SK-N-SH treated with all-trans-retinoic acid at 6 μM for 48 hours (cell line): ENCODE results near the gene PDE4B.
"Not testable (repeated sequence)": the region's sequence is repeated elsewhere in the genome, so short reads cannot be mapped to it uniquely, and the experiment has no call there.

ENCODE experiments used
- ATAC-seq: fragments of 200-7000 bp; cut with Tn5 transposase; 3 replicates; pipeline ENCODE4 v1.9.1; 2020; ENCODE audit warnings: mild to moderate bottlenecking, moderate library complexity
- ARNTL ChIP-seq: fragments of 450-650 bp; formaldehyde crosslinking; IDR thresholded peaks from 2 replicates; pipeline ENCODE4 v1.5.0; 2020; ENCODE audit warnings: low read depth, mild to moderate bottlenecking, moderate library complexity, borderline replicate concordance
- BACH2 ChIP-seq: fragments of 250-450 bp; sonication (Bioruptor Pico); IDR thresholded peaks from 2 replicates; pipeline ENCODE4 v1.9.0; 2021; ENCODE audit warnings: mild to moderate bottlenecking, borderline replicate concordance
- CSDC2 ChIP-seq: fragments of 250-450 bp; sonication (Bioruptor Pico); IDR thresholded peaks from 2 replicates; pipeline ENCODE4 v1.5.0; 2020; ENCODE audit warnings: mild to moderate bottlenecking, moderate library complexity
- ESRRG ChIP-seq: fragments of 250-450 bp; sonication (Bioruptor Pico); IDR thresholded peaks from 2 replicates; pipeline ENCODE4 v1.6.1; 2021; ENCODE audit warnings: mild to moderate bottlenecking
- GLIS3 ChIP-seq: fragments of 250-450 bp; sonication (Bioruptor Pico); IDR thresholded peaks from 2 replicates; pipeline ENCODE4 v1.5.0; 2020; ENCODE audit warnings: mild to moderate bottlenecking, moderate library complexity
- PPARA ChIP-seq: fragments of 250-450 bp; sonication (Bioruptor Pico); IDR thresholded peaks from 2 replicates; pipeline ENCODE4 v1.5.0; 2020; ENCODE audit warnings: mild to moderate bottlenecking, borderline replicate concordance
- RARB ChIP-seq: fragments of 250-450 bp; sonication (Bioruptor Pico); IDR thresholded peaks from 2 replicates; pipeline ENCODE4 v1.8.0; 2021; ENCODE audit warnings: mild to moderate bottlenecking, moderate library complexity
- SNAI2 ChIP-seq: fragments of 250-450 bp; sonication (Bioruptor Pico); IDR thresholded peaks from 2 replicates; pipeline ENCODE4 v1.5.0; 2020; ENCODE audit warnings: mild to moderate bottlenecking, moderate library complexity
- TOX ChIP-seq: fragments of 250-450 bp; sonication (Bioruptor Pico); IDR thresholded peaks from 2 replicates; pipeline ENCODE4 v1.8.0; 2021; ENCODE audit warnings: mild to moderate bottlenecking, moderate library complexity, borderline replicate concordance
- ZC3H10 ChIP-seq: fragments of 250-450 bp; sonication (Bioruptor Pico); IDR thresholded peaks from 2 replicates; pipeline ENCODE4 v1.5.1; 2021; ENCODE audit warnings: mild to moderate bottlenecking, moderate library complexity
- ZFP3 ChIP-seq: fragments of 250-450 bp; sonication (Bioruptor Pico); IDR thresholded peaks from 2 replicates; pipeline ENCODE4 v1.5.0; 2020; ENCODE audit warnings: mild to moderate bottlenecking, moderate library complexity
- ZFP30 ChIP-seq: fragments of 450-650 bp; formaldehyde crosslinking; IDR thresholded peaks from 2 replicates; pipeline ENCODE4 v1.5.0; 2022; ENCODE audit warnings: mild to moderate bottlenecking, moderate library complexity
- ZNF565 ChIP-seq: fragments of 450-650 bp; formaldehyde crosslinking; conservative IDR thresholded peaks from 2 replicates; pipeline ENCODE4 v1.5.0; 2020; ENCODE audit warnings: low read depth, mild to moderate bottlenecking, moderate library complexity
- ZNF70 ChIP-seq: fragments of 450-650 bp; formaldehyde crosslinking; IDR thresholded peaks from 2 replicates; pipeline ENCODE4 v1.5.0; 2020; ENCODE audit warnings: mild to moderate bottlenecking, moderate library complexity
- ZNF8 ChIP-seq: fragments of 450-650 bp; formaldehyde crosslinking; IDR thresholded peaks from 2 replicates; pipeline ENCODE4 v1.5.0; 2020; ENCODE audit warnings: mild to moderate bottlenecking, moderate library complexity
- TF ChIP-seq, protein P1 (sequence below): fragments of 250-450 bp; sonication (Bioruptor Pico); IDR thresholded peaks from 2 replicates; pipeline ENCODE4 v1.5.1; 2021; ENCODE audit warnings: mild to moderate bottlenecking, moderate library complexity
- TF ChIP-seq, protein P2 (sequence below): fragments of 250-450 bp; sonication (Bioruptor Pico); IDR thresholded peaks from 2 replicates; pipeline ENCODE4 v1.5.1; 2020; ENCODE audit warnings: low read depth, mild to moderate bottlenecking, moderate library complexity
- TF ChIP-seq, protein P3 (sequence below): fragments of 250-450 bp; sonication (Bioruptor Pico); IDR thresholded peaks from 2 replicates; pipeline ENCODE4 v1.8.0; 2020; ENCODE audit warnings: mild to moderate bottlenecking, moderate library complexity, borderline replicate concordance

The PDE4B gene

DNA sequence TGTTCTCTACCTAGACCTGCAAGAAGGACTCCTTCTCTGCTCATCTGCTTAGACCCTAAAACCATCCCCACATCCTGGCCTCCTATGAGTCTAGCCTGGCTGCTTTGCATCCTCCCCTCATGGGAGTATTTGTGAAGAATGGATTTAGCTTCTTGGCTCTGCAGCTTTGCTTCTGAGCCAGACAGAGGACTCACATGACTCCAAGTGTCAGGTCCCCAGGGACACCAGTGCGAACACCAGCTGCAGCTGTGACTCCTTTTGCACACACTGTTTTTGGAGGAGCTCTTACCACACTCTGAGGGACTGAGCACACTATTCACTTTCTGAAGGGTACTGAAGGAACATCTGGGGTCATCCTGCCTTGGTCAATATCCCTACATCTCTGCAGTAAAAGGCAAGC, 609.5 kb downstream of the PDE4B start:
- ATAC-seq = no peak
- TF ChIP-seq TOX (no peak), ZFP3 (CRISPR knock-in tag) (no peak)

DNA sequence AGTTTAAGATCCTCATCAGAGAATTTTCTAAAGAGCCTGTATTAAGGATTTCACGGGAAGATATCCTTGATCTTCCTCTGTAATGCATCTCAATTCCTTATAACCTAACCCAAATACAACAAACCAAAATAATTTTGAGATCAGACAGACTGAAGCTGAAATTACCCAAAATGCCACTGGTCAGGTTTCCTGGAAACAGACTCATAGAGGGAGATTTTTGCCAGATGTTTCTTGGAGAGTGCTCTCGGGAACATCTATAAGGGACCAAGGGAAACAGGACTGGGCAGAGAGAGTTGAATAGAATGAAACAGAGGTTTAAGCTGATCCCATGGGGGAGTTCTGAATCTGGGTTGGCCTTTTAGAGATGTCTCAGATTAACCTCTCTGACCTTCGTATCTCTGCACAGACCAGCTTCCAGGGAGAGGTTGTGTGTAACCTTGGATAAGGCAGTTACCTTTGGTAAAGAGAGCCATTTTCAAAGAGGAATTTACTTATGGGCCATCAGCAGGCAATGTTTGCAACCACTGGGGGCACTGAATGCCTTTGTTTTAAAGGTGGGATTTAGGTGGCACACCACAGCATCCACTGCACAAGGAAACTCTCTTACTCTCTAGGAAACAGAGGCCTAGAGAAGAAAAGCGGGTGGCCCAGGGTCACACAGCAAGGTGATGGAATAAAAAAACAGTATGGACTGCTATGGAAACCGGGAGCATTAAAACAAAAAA, 610.5 kb downstream of the PDE4B start:
- no peak for ATAC-seq
- TF ChIP-seq PPARA (CRISPR knock-in tag) (no peak), RARB (CRISPR knock-in tag) (no peak), CSDC2 (CRISPR knock-in tag) (no peak), BACH2 (CRISPR knock-in tag) (no peak), ZNF70 (CRISPR knock-in tag) (no peak), ZC3H10 (CRISPR knock-in tag) (no peak), TOX (no peak), ZNF8 (no peak), ZNF565 (CRISPR knock-in tag) (no peak), ZFP30 (CRISPR knock-in tag) (no peak)
- TF ChIP-seq, protein P1, sequence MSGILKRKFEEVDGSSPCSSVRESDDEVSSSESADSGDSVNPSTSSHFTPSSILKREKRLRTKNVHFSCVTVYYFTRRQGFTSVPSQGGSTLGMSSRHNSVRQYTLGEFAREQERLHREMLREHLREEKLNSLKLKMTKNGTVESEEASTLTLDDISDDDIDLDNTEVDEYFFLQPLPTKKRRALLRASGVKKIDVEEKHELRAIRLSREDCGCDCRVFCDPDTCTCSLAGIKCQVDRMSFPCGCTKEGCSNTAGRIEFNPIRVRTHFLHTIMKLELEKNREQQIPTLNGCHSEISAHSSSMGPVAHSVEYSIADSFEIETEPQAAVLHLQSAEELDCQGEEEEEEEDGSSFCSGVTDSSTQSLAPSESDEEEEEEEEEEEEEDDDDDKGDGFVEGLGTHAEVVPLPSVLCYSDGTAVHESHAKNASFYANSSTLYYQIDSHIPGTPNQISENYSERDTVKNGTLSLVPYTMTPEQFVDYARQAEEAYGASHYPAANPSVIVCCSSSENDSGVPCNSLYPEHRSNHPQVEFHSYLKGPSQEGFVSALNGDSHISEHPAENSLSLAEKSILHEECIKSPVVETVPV (CRISPR knock-in tag) = no peak
- TF ChIP-seq, all 23 proteins: peak for 0

DNA sequence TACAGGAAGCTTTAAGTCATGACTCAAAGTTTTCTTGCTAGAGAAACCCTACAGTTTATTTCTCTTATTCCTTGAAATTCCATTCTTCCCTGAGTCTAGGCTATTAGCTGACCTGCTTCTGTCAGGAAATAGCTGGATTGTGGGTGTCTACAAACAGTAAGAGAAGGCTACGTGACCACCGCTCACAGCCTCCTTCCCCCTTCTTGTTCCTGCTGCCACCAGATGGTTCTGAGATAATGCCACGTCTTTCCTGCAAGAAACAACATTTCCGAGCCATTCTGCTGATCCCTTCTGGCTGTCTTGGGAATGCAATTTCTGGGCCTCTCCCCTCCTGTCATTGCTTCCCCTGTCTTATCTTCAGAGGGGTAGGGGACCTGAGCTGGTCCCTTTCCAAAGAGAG, 612.4 kb downstream of the PDE4B start:
- no peak for ATAC-seq
- TF ChIP-seq, protein P1 (CRISPR knock-in tag) = no peak

DNA sequence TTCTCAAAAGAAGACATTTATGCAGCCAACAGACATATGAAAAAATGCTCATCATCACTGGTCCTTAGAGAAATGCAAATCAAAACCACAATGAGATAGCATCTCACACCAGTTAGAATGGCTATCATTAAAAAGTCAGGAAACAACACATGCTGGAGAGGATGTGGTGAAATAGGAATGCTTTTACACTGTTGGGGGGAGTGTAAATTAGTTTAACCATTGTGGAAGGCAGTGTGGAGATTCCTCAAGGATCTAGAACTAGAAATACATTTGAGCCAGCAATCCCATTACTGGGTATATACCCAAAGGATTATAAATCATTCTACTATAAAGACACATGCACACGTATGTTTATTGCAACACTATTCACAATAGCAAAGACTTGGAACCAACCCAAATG, 618.8 kb downstream of the PDE4B start:
- ATAC-seq = not testable (repeated sequence)

DNA sequence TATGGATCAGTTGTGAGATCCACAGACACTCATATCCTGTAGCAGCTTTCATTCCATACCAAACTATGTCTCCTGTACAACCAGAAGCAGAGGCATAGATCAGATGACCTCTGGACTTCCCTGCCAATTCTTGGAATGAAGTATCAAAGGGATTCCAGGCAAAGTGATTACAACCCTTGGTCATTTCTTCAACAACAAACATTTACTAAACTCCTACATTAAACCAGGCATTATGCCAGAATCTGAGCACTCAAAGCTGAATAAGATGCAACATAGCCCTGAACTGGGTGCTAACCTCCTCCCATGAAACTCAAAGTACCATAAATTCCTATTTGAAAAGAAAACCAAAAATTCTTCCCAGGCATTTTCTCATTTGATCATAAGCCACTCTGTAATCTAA, 620.0 kb downstream of the PDE4B start:
- TF ChIP-seq GLIS3 (no peak), ARNTL (CRISPR knock-in tag) (no peak), ZNF8 (no peak), SNAI2 (no peak), ZNF70 (CRISPR knock-in tag) (no peak)
- TF ChIP-seq, protein P2, sequence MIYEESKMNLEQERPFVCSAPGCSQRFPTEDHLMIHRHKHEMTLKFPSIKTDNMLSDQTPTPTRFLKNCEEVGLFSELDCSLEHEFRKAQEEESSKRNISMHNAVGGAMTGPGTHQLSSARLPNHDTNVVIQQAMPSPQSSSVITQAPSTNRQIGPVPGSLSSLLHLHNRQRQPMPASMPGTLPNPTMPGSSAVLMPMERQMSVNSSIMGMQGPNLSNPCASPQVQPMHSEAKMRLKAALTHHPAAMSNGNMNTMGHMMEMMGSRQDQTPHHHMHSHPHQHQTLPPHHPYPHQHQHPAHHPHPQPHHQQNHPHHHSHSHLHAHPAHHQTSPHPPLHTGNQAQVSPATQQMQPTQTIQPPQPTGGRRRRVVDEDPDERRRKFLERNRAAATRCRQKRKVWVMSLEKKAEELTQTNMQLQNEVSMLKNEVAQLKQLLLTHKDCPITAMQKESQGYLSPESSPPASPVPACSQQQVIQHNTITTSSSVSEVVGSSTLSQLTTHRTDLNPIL (CRISPR knock-in tag) = no peak
- no peak for ATAC-seq

DNA sequence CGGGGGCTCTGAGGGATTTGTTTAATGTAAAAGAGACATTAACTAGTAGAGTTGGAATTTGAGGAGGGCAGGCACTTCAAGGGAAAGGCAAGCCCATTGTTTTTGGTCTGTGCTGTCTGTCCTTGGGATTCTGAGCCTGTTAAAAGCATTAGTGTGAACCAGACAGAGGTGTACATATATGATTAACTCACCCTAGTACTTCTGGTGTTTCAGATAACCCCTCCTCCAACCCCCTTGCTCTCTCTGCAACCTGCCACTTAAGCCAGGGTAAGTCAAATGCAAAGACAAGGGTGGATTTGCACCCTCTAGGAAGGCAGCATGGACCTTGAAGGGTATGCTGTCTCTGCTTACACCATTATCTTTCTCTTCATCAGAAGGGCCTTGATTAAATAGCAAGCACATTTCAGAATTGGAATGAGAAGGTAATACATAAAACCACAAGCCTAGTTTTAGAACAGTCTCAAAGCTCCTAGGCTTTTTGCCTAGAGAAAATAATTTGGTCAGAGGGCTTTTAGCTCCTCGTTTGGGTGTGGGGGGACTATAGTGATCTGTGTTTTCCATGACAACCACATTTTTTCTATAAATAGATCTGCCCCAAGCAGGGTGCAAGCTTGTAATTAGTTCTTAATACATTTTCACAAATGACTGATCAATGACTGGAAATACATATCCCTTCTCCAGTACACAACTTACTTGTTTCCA, 620.6 kb downstream of the PDE4B start:
- no peak for ATAC-seq
- TF ChIP-seq, protein P3, sequence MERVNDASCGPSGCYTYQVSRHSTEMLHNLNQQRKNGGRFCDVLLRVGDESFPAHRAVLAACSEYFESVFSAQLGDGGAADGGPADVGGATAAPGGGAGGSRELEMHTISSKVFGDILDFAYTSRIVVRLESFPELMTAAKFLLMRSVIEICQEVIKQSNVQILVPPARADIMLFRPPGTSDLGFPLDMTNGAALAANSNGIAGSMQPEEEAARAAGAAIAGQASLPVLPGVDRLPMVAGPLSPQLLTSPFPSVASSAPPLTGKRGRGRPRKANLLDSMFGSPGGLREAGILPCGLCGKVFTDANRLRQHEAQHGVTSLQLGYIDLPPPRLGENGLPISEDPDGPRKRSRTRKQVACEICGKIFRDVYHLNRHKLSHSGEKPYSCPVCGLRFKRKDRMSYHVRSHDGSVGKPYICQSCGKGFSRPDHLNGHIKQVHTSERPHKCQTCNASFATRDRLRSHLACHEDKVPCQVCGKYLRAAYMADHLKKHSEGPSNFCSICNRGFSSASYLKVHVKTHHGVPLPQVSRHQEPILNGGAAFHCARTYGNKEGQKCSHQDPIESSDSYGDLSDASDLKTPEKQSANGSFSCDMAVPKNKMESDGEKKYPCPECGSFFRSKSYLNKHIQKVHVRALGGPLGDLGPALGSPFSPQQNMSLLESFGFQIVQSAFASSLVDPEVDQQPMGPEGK (CRISPR knock-in tag) = no peak
- TF ChIP-seq ZNF565 (CRISPR knock-in tag) (no peak), TOX (no peak), ESRRG (CRISPR knock-in tag) (no peak)
